Retinal pigment epithelial cell (primary cell): Measurements from ENCODE around the gene PTPRJ.

Experiments used
- DNase-seq: peaks from one replicate; pipeline ENCODE4 v3.0.0-alpha.2; 2010; ENCODE audit warnings: low read depth
- H3K4me3 ChIP-seq: 2 replicates; pipeline ENCODE4 v1.5.1; 2011; ENCODE audit warnings: mild to moderate bottlenecking, low read length, control low read depth, moderate library complexity
- TF ChIP-seq, protein P1 (sequence below): conservative IDR thresholded peaks from 2 replicates; pipeline ENCODE4 v1.5.1; 2011; ENCODE audit warnings: low read depth, low read length, control low read depth, inconsistent platforms

PTPRJ gene

DNA sequence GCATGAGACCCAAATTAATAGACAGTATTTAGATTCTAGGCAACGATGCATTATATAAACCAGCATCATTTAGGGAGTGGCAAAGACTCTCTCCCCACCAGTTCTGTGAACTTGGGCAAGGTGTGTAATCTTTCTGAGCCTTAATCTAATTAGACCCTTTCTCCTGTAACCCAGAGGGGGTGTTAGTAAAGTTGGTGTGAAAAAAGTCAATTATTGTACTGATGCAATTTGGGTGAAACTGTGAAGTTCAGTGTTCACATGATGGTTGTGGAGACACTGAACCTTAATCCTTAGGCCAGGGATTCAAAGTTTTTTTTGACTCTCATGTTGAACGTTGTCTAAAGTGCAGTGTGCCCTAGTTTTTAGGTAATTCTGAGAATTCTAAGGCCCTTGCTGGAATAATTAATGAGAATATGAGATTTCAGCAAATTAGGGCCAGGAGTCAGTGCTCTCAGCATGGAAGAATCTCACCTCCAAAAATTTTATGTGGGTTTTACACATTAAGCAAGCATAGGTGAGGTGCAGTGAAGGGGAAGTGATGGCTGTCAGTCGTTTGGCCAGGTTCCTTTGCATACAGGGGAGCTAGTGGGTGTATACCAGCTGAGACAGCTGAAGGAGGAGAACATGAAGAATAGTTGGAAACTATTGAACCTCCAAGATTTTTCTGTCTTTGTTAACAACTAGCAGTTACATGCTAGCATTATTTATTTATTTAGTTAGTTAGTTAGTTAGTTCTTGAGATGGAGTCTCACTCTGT lies 94.2 kb downstream of the PTPRJ start:
- no peak overlapping the region for H3K4me3 ChIP-seq
- TF ChIP-seq, protein P1, sequence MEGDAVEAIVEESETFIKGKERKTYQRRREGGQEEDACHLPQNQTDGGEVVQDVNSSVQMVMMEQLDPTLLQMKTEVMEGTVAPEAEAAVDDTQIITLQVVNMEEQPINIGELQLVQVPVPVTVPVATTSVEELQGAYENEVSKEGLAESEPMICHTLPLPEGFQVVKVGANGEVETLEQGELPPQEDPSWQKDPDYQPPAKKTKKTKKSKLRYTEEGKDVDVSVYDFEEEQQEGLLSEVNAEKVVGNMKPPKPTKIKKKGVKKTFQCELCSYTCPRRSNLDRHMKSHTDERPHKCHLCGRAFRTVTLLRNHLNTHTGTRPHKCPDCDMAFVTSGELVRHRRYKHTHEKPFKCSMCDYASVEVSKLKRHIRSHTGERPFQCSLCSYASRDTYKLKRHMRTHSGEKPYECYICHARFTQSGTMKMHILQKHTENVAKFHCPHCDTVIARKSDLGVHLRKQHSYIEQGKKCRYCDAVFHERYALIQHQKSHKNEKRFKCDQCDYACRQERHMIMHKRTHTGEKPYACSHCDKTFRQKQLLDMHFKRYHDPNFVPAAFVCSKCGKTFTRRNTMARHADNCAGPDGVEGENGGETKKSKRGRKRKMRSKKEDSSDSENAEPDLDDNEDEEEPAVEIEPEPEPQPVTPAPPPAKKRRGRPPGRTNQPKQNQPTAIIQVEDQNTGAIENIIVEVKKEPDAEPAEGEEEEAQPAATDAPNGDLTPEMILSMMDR, result no peak
- DNase-seq, result no peak

DNA sequence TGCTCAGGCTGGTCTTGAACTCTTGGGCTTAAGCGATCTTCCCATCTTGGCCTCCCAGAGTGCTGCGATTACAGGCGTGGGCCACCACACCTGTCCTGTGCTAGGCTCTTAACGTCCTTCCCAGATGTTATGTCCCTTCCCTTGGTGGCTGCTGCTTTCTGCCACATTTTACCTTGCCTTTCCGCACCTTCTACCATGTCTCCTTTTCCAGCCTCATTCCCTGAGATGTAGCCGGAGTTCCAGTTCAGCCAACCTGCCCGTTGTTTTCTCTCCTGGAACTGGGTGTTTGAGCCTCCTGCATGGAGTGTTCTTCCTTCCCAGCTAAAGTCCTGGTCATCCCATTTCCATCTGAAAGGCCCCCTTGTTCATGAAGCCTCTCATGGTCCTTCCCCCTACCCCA lies 95.3 kb downstream of the PTPRJ start:
- TF ChIP-seq, protein P1, result no peak
- H3K4me3 ChIP-seq, result no peak overlapping the region
- no peak for DNase-seq

DNA sequence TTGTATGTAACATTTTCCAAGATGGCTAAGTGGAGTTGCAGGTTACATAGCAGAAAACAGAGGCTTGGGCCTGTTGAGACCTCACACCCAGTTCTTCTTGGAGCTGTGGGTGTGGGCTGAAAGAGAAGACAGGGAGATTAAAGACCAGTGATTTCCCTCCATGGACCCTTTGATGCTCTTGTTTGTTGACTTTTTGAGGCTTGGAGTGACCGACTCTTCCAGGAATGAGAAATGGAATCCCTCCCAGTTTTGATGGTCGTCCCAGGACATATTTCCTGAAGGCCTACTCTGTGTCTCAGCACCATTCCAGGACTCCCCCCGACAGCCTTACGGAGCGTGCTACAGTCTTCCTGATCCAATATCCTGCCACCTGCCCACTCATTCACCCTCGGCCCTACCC lies 96.9 kb downstream of the PTPRJ start:
- no peak for DNase-seq
- TF ChIP-seq, protein P1, result no peak
- no peak overlapping the region for H3K4me3 ChIP-seq

DNA sequence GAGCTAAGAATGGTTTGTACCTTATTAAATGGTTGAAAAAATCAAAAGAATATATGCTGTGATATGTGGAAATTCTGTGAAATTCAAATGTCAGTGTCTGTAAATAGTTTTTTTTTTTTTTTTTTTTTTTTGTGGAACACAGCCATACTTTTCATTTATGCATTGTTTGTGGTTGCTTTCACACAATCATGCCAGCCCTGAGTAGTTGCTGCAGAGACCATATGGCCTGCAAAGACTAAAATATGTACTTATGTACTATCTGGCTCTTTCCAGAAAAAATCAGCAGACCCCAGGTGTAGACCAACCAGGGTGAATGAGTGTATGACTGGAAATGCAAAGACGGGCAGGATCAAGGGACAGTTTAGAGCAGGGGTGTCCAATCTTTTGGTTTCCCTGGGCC lies 98.3 kb downstream of the PTPRJ start:
- DNase-seq, result no peak
- H3K4me3 ChIP-seq, result no peak overlapping the region
- TF ChIP-seq, protein P1, result no peak

DNA sequence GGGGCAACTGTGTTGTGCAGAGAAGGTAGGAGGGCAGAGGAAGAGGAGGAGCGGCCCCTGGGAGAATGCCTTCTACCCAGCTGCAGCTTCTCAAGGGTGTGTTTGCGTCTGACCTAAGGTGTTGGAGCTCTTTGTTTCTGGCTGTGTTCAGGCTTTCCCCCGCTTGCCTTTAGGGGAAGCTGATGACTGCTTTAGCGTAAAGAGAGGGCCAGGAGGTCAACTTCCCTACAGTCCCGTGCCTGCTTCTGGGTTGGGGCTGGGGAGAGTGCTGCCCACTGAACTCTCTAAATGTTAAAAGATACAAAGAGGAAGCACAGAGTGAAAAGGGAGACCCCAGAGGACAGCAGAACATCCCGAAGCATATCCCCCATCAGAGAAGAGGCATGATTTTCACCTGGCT lies 99.2 kb downstream of the PTPRJ start:
- TF ChIP-seq, protein P1, result no peak

DNA sequence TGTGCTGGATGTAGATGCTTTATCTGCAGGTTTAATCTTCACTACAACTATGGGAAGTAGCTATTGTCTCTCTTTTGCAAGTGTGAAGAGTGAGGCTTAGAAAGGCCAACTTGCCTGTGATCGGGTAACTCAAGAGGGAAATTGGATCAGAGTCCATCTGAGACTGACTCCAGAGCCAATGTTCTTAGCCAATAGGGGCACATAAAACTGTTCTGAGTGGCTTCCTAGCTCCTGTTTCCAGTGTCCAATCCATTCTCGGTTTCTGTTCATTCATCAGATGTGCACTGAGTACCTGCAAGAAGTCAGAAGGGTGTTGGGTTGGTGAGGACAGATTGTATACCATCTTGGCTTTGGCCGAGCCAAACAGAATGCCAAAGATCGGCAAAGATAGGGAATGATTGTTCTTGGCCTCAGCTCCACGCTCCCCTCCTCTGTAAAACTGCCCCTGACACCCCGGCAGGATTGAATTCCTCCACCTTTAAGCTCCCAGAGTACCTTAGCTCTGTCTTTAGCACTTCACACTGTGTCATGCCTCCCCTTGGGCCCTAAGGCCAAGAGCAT lies 100.0 kb downstream of the PTPRJ start:
- no peak overlapping the region for H3K4me3 ChIP-seq
- TF ChIP-seq, protein P1, result no peak
- no peak for DNase-seq

More for the DNA sequence above, 99.2 kb downstream of the PTPRJ start:
- H3K4me3 ChIP-seq, result no peak overlapping the region
- no peak for DNase-seq
